IPS DF 6.9 (cell line): ENCODE measurements around the gene BNC2.

Source experiments
- DNase-seq: peaks from one replicate; pipeline ENCODE4 v3.0.0-alpha.2; 2013; ENCODE audit warnings: low read depth, low spot score
- H3K27ac ChIP-seq: one replicate; pipeline ENCODE4 v1.5.1; 2013; ENCODE audit warnings: low read length, control low read depth
- H3K27me3 ChIP-seq: 2 replicates; pipeline ENCODE4 v1.6.1; 2013; ENCODE audit warnings: mild to moderate bottlenecking, low read length; ENCODE audit not compliant: control insufficient read depth, insufficient read depth
- H3K36me3 ChIP-seq: 2 replicates; pipeline ENCODE4 v1.6.1; 2013; ENCODE audit warnings: low read length; ENCODE audit not compliant: control insufficient read depth, insufficient read depth
- H3K4me1 ChIP-seq: 2 replicates; pipeline ENCODE4 v1.6.1; 2013; ENCODE audit warnings: low read length; ENCODE audit not compliant: control insufficient read depth, insufficient read depth
- H3K4me3 ChIP-seq: 2 replicates; pipeline ENCODE4 v1.5.1; 2013; ENCODE audit warnings: mild to moderate bottlenecking, low read length
- H3K9me3 ChIP-seq: 2 replicates; pipeline ENCODE4 v1.6.1; 2013; ENCODE audit warnings: low read length, inconsistent platforms; ENCODE audit not compliant: control insufficient read depth, insufficient read depth
- WGBS: extraction: QIAGEN DNeasy Blood & Tissue Kit; methylation state at CpG from one replicate; pipeline ENCODE4 v1.1.7; 2013; ENCODE audit warnings: mixed read lengths, missing lambda C conversion rate; ENCODE audit not compliant: insufficient read length, insufficient coverage; 5-methylcytosine and 5-hydroxymethylcytosine counted together

BNC2 gene

GRCh38 chr9:16623989-16624743 is 246.3 kb downstream of the BNC2 start:
- Histone ChIP-seq H3K27ac (no peak overlapping the region), H3K36me3 (no peaks in the 10 kb centered on the region), H3K4me3 (no peak overlapping the region), H3K4me1 (peaks cover 6% of the 10 kb centered on the region; the same call in 1 of the 2 replicates), H3K27me3 (no peaks in the 10 kb centered on the region), H3K9me3 (no peaks in the 10 kb centered on the region)
- no peak for DNase-seq
- whole genome bisulfite sequencing, result no CpG with 5 or more reads among the region's 6 CpGs

- no peak for DNase-seq
- no peak overlapping the region for H3K27ac ChIP-seq
- peaks cover 2% of the 10 kb centered on the region; the same call in 1 of the 2 replicates for H3K4me1 ChIP-seq
- no peaks in the 10 kb centered on the region for H3K27me3 ChIP-seq
- H3K36me3 ChIP-seq, result no peaks in the 10 kb centered on the region
- H3K4me3 ChIP-seq, result no peak overlapping the region
- H3K9me3 ChIP-seq, result no peaks in the 10 kb centered on the region
- no CpG with 5 or more reads among the region's 3 CpGs for WGBS
Measured at GRCh38 chr9:16622541-16622940, 247.9 kb downstream of the BNC2 start.

- Histone ChIP-seq H3K4me3 (no peak overlapping the region), H3K36me3 (no peaks in the 10 kb centered on the region), H3K4me1 (no peaks in the 10 kb centered on the region), H3K27ac (no peak overlapping the region), H3K9me3 (no peaks in the 10 kb centered on the region), H3K27me3 (no peaks in the 10 kb centered on the region)
- no CpG with 5 or more reads among the region's 7 CpGs for WGBS
- DNase-seq, result no peak
Measured at GRCh38 chr9:16619914-16620520, 250.5 kb downstream of the BNC2 start.

GRCh38 chr9:16619402-16619801 is 251.1 kb downstream of the BNC2 start:
- H3K27ac ChIP-seq, result no peak overlapping the region
- DNase-seq, result no peak
- H3K36me3 ChIP-seq, result no peaks in the 10 kb centered on the region
- H3K9me3 ChIP-seq, result no peaks in the 10 kb centered on the region
- no peaks in the 10 kb centered on the region for H3K4me1 ChIP-seq
- H3K27me3 ChIP-seq, result no peaks in the 10 kb centered on the region
- H3K4me3 ChIP-seq, result no peak overlapping the region

- no peak overlapping the region for H3K4me3 ChIP-seq
- H3K36me3 ChIP-seq, result no peaks in the 10 kb centered on the region
- H3K9me3 ChIP-seq, result no peaks in the 10 kb centered on the region
- DNase-seq, result no peak
- H3K4me1 ChIP-seq, result no peaks in the 10 kb centered on the region
- no peak overlapping the region for H3K27ac ChIP-seq
- H3K27me3 ChIP-seq, result no peaks in the 10 kb centered on the region
- WGBS, result no CpG with 5 or more reads among the region's 3 CpGs
Measured at GRCh38 chr9:16618524-16618923, 251.9 kb downstream of the BNC2 start.

GRCh38 chr9:16616686-16617085 is 253.8 kb downstream of the BNC2 start:
- H3K9me3 ChIP-seq, result no peaks in the 10 kb centered on the region
- H3K4me1 ChIP-seq, result no peaks in the 10 kb centered on the region
- no peak overlapping the region for H3K4me3 ChIP-seq
- no peak overlapping the region for H3K27ac ChIP-seq
- WGBS, result no CpG with 5 or more reads among the region's 2 CpGs
- no peak for DNase-seq
- no peaks in the 10 kb centered on the region for H3K27me3 ChIP-seq
- no peaks in the 10 kb centered on the region for H3K36me3 ChIP-seq

- H3K9me3 ChIP-seq, result no peaks in the 10 kb centered on the region
- DNase-seq, result no peak
- no peak overlapping the region for H3K27ac ChIP-seq
- no peaks in the 10 kb centered on the region for H3K27me3 ChIP-seq
- WGBS, result no CpG with 5 or more reads among the region's 4 CpGs
- no peaks in the 10 kb centered on the region for H3K4me1 ChIP-seq
- H3K4me3 ChIP-seq, result no peak overlapping the region
- no peaks in the 10 kb centered on the region for H3K36me3 ChIP-seq
Measured at GRCh38 chr9:16615451-16615850, 255.0 kb downstream of the BNC2 start.

GRCh38 chr9:16613605-16614004 is 256.9 kb downstream of the BNC2 start:
- H3K4me1 ChIP-seq, result no peaks in the 10 kb centered on the region

GRCh38 chr9:16613051-16613450 is 257.4 kb downstream of the BNC2 start:
- Histone ChIP-seq H3K27ac (no peak overlapping the region), H3K27me3 (no peaks in the 10 kb centered on the region), H3K4me1 (no peaks in the 10 kb centered on the region), H3K9me3 (no peaks in the 10 kb centered on the region), H3K36me3 (no peaks in the 10 kb centered on the region), H3K4me3 (no peak overlapping the region)
- DNase-seq, result no peak
- no CpG with 5 or more reads among the region's 1 CpG for WGBS

More at GRCh38 chr9:16613605-16614004, 256.9 kb downstream of the BNC2 start:
- H3K4me3 ChIP-seq, result no peak overlapping the region
- no peaks in the 10 kb centered on the region for H3K27me3 ChIP-seq
- DNase-seq, result no peak
- H3K36me3 ChIP-seq, result no peaks in the 10 kb centered on the region
- no peaks in the 10 kb centered on the region for H3K9me3 ChIP-seq
- no peak overlapping the region for H3K27ac ChIP-seq
- no CpG with 5 or more reads among the region's 3 CpGs for WGBS

GRCh38 chr9:16612627-16613026 is 257.8 kb downstream of the BNC2 start:
- Histone ChIP-seq H3K4me3 (no peak overlapping the region), H3K4me1 (no peaks in the 10 kb centered on the region), H3K36me3 (no peaks in the 10 kb centered on the region), H3K27ac (no peak overlapping the region), H3K9me3 (no peaks in the 10 kb centered on the region), H3K27me3 (no peaks in the 10 kb centered on the region)
- DNase-seq, result no peak
- no CpG with 5 or more reads among the region's 1 CpG for WGBS

- DNase-seq, result no peak
- Histone ChIP-seq H3K27ac (no peak overlapping the region), H3K4me3 (no peak overlapping the region), H3K9me3 (no peaks in the 10 kb centered on the region), H3K4me1 (no peaks in the 10 kb centered on the region), H3K36me3 (no peaks in the 10 kb centered on the region), H3K27me3 (no peaks in the 10 kb centered on the region)
- no CpG with 5 or more reads among the region's 2 CpGs for WGBS
Measured at GRCh38 chr9:16611983-16612382, 258.5 kb downstream of the BNC2 start.
